ENCODE data around the gene YIPF1.

DNA sequence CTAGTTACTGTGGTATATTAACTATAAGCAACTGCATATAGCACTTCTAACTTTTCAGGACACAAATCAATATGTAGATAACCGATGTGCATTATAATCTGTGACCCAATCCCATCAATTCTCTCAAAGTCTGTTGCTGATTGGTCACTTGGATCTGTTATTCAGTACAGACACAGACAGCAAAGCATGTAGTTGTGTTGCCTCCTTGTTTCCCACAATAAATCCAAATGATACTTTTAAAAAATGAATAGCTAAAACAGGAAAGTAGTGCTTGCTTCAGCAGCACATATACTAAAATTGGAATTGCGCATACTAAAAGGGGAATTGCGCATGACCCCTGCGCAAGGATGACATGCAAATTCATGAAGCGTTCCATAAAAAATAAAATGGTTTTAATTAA, 79.6 kb downstream of the YIPF1 start:
- TF ChIP-seq POLR2A (IDR thresholded peaks at IDR 0.05) (no peak), POLR2AphosphoS5 (IDR thresholded peaks at IDR 0.05) (no peak), EP300 (IDR thresholded peaks at IDR 0.05) (no peak)
- TF ChIP-seq, protein P1, sequence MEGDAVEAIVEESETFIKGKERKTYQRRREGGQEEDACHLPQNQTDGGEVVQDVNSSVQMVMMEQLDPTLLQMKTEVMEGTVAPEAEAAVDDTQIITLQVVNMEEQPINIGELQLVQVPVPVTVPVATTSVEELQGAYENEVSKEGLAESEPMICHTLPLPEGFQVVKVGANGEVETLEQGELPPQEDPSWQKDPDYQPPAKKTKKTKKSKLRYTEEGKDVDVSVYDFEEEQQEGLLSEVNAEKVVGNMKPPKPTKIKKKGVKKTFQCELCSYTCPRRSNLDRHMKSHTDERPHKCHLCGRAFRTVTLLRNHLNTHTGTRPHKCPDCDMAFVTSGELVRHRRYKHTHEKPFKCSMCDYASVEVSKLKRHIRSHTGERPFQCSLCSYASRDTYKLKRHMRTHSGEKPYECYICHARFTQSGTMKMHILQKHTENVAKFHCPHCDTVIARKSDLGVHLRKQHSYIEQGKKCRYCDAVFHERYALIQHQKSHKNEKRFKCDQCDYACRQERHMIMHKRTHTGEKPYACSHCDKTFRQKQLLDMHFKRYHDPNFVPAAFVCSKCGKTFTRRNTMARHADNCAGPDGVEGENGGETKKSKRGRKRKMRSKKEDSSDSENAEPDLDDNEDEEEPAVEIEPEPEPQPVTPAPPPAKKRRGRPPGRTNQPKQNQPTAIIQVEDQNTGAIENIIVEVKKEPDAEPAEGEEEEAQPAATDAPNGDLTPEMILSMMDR (IDR thresholded peaks at IDR 0.05), result no peak

Measured in suprapubic skin (tissue), 4 donors.